ENCODE data around the gene AACS.

DNA sequence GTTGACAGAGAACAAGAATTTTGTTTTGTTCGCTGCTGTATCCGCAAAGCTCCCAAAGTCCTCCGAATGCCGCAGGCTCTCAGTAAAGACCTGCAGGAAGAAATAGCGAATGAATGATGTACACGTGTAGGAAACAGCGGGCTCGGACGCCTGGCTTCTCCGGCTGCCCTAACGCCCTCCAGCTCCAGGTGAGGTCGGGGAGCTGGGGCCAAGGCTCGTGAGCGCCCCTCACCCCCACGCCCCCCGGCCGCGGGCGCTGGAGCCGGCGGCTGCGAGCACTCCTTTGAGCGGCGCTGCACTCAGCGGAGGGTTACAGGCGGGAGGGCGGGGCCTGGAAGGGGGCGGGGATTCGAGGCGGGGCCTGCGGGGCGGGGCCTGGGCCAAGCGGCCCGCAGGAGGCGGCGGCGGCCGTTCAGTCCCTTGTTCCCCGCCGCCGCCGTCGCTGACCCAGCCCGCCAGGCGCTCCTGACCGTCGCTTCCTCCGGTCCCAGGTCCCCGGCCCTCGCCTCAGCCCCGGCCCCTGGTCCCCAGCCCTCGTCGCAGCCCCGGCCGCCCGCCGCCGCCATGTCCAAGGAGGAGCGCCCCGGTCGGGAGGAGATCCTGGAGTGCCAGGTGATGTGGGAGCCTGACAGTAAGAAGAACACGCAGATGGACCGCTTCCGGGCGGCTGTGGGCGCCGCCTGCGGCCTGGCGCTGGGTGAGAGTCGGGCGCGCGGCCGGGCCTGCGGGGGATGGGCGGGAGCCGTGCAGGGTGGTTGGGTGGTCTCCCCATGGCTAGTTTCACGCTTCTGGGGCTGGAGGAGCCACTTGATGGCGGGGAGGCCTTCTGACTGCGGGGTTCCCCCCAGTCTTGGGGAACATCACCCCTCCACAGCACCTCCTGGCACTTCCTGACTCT lies at the start of gene AACS:
- TF ChIP-seq EZH2 (IDR thresholded peaks at IDR 0.05; ENCODE audit: borderline replicate concordance, low read depth, low read length, poor library complexity, severe bottlenecking): no peak
- TF ChIP-seq, protein P1, sequence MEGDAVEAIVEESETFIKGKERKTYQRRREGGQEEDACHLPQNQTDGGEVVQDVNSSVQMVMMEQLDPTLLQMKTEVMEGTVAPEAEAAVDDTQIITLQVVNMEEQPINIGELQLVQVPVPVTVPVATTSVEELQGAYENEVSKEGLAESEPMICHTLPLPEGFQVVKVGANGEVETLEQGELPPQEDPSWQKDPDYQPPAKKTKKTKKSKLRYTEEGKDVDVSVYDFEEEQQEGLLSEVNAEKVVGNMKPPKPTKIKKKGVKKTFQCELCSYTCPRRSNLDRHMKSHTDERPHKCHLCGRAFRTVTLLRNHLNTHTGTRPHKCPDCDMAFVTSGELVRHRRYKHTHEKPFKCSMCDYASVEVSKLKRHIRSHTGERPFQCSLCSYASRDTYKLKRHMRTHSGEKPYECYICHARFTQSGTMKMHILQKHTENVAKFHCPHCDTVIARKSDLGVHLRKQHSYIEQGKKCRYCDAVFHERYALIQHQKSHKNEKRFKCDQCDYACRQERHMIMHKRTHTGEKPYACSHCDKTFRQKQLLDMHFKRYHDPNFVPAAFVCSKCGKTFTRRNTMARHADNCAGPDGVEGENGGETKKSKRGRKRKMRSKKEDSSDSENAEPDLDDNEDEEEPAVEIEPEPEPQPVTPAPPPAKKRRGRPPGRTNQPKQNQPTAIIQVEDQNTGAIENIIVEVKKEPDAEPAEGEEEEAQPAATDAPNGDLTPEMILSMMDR (conservative IDR thresholded peaks at IDR 0.05; ENCODE audit: low read depth, low read length): 0 out of 2 replicates have a peak, but pooled peaks have one; percentile 25
